Heart right ventricle (tissue), 16 donors: ENCODE measurements around the gene ACVRL1. TPM values are rescaled to one million over a fixed set of nuclear protein-coding genes. Genes with fewer than 3 reads are reported as not detected.

Source experiments
- ATAC-seq, 8 donors: fragments of 200-7000 bp; cut with Tn5 transposase; one replicate each; pipeline ENCODE4 v1.9.1; 2020; ENCODE audit warnings: mild to moderate bottlenecking in 8 of 8, moderate library complexity in 8 of 8, moderate number of reproducible peaks in 1 of 8
- DNase-seq, 2 donors: peaks; one replicate each; pipeline ENCODE4 v3.0.0-alpha.2; 2020
- H3K27ac ChIP-seq, 10 donors: fragments of 200-600 bp; sonication (generic) in 2 of 10; one replicate each; pipeline versions ENCODE4 v1.5.0 to v1.8.0; 2020 to 2022; ENCODE audit warnings: mild to moderate bottlenecking in 3 of 10
- H3K27me3 ChIP-seq, 7 donors: fragments of 200-600 bp; one replicate each; pipeline ENCODE4 v1.8.0; 2021 to 2022; ENCODE audit warnings: mild to moderate bottlenecking in 2 of 7
- H3K36me3 ChIP-seq, 9 donors: fragments of 200-600 bp; sonication (generic) in 1 of 9; one replicate each; pipeline versions ENCODE4 v1.5.0 to v1.8.0; 2020 to 2022; ENCODE audit warnings: mild to moderate bottlenecking in 2 of 9
- H3K4me1 ChIP-seq, 9 donors: fragments of 200-600 bp; sonication (generic) in 1 of 9; one replicate each; pipeline versions ENCODE4 v1.5.0 to v1.8.0; 2020 to 2022; ENCODE audit warnings: mild to moderate bottlenecking in 4 of 9
- H3K4me3 ChIP-seq, 10 donors: fragments of 200-600 bp; sonication (generic) in 2 of 10; one replicate each; pipeline versions ENCODE4 v1.5.0 to v1.8.0; 2020 to 2022; ENCODE audit warnings: mild to moderate bottlenecking in 7 of 10, moderate library complexity in 2 of 10
- H3K9me3 ChIP-seq, 11 donors: fragments of 200-600 bp in 10 of 11; sonication (generic) in 2 of 11; one replicate each; pipeline versions ENCODE4 v1.5.0 to v1.8.0; 2013 to 2022; ENCODE audit warnings: mild to moderate bottlenecking in 2 of 11, control low read depth in 1 of 11, moderate library complexity in 1 of 11
- CTCF ChIP-seq, 9 donors: fragments of 200-600 bp; sonication (generic) in 2 of 9; IDR thresholded peaks; one replicate each; pipeline versions ENCODE4 v1.5.0 to v1.8.0; 2021 to 2022; ENCODE audit warnings: antibody characterized with exemption in 9 of 9, mild to moderate bottlenecking in 5 of 9, moderate library complexity in 1 of 9
- WGBS, 2 donors: extraction: QIAGEN DNeasy Blood & Tissue Kit; methylation state at CpG; one replicate each; pipeline ENCODE4 v1.1.7; 2013; ENCODE audit warnings: inconsistent platforms in 1 of 2; 5-methylcytosine and 5-hydroxymethylcytosine counted together
- intact Hi-C, 10 donors: fragments of 100-400 bp; cut with DNase I; formaldehyde crosslinking; loops; one replicate each; pipeline versions ENCODE4 v1.11.1 to v1.14.2; 2022
- polyA plus RNA-seq, 2 donors: library from polyadenylated mRNA; stranded (reverse); fragments of 200-250 nt; gene quantifications; one replicate each; pipeline ENCODE4 v1.2.3, GENCODE V29; 2013
- total RNA-seq, 10 donors: library from RNA; stranded (reverse); fragmentation: NEBNext Ultra II Directional in 3 of 10; extraction: Animal tissue kit (Norgen Biotek cat#: 25700) in 3 of 10; gene quantifications; one replicate each; pipeline versions ENCODE4 v1.2.1 to v1.2.4, GENCODE V29; 2021 to 2023
- donor health status: Arrhythmogenic right ventricular cardiomyopathy.
- donor health status: ischemic (EF 13 %, LVEDD 7.1; RV severe dilation, severe dysfunction).
- donor health status: healthy with polysubstance abuse.
- donor health status: DM: no; HTN: yes; CAD: no.
- donor health status: DM: no; HTN: no; CAD: no.
- donor health status: ischemic (EF 25% LVEDD 6.9; RV normal size, moderate dysfunction).
- donor health status: ischemic (EF 25% LVEDD 5.7; RV mildly dilated, moderate dysfunction).
- donor health status: healthy.
- donor health status: DM: yes; HTN: yes; CAD: no.
- donor health status: Ischemic cardiomyopathy.
- donor health status: ischemic (EF 35%, LVEDD 5.7; RV mildly dilated, moderate dysfunction).
- donor health status: nonischemic (EF 11% LVEDD 7.7; RV severe dilation, severe dysfunction).
- donor health status: DM: yes; HTN: yes; CAD: no.
- donor health status: PGD.
- donor health status: ischemic (EF 29% LVEDD 5.4; RV normal size, mild dysfunction).
- donor health status: nonischemic (EF 23%, LVEDD 6.1; RV moderate dilation, normal function).

ACVRL1 gene
- total and polyA plus RNA-seq, 12 donors = 16.6 to 68.0 (median 30.4) TPM

DNA sequence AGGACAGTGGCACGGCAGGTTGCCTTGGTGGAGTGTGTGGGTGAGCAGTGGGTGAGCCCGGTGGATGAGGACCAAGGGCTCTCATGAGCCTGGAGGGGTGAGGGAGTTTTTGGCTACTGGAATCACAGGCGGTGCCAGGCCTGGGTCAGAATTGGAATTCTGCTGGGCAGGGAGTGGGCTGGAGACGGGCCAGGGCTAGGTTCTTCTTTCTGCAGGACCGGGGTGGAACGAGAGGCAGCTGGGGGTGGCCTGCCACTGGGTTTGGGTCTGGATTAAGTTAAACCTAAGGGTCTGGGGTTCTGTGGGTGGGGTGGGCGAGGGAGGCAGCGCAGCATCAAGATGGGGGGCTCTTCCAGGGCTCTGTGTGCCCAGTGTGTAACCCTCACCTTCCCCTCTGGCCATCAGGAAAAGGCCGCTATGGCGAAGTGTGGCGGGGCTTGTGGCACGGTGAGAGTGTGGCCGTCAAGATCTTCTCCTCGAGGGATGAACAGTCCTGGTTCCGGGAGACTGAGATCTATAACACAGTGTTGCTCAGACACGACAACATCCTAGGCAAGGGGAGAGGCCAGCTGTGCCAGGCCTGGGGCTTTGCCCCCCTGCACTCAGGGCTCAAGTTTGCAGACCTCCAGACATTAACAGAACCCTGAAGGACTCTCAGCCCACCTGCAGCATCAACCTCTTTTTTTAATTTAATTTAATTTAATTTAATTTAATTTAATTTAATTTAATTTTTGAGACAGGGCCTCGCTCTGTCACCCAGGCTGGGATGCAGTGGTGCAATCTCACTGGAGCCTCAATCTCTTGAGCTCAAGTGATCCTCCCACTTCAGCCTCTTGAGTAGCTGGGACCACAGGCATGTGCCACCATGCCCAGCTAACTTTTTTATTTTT lies 7.0 kb downstream of the ACVRL1 start:
- no peak overlapping the region for H3K4me3 ChIP-seq
- ATAC-seq (no peak), DNase-seq (peak in 1 of 2 donors; percentile 40)
- peaks cover 0 to 61% (median 13%) of the 10 kb centered on the region in 9 donors for H3K36me3 ChIP-seq
- H3K27me3 ChIP-seq = no peaks in the 10 kb centered on the region
- intact Hi-C loops = no loop called here
- no peaks in the 10 kb centered on the region for H3K9me3 ChIP-seq
- H3K27ac ChIP-seq = peak overlapping the region in 2 of 10 donors; percentile 60 to 98
- H3K4me1 ChIP-seq = peaks cover 18 to 83% (median 57%) of the 10 kb centered on the region in 9 donors
- WGBS, 2 donors = 76 to 83% methylated on average over 17 of the region's 17 CpGs
- TF ChIP-seq CTCF (IDR thresholded peaks at IDR 0.05) = no peak

GRCh38 chr12:51915003-51915625 lies 7.8 kb downstream of the ACVRL1 start:
- ATAC-seq (no peak), DNase-seq (no peak)
- H3K27me3 ChIP-seq = no peaks in the 10 kb centered on the region
- H3K36me3 ChIP-seq = peaks cover 0 to 69% (median 13%) of the 10 kb centered on the region in 9 donors
- no peaks in the 10 kb centered on the region for H3K9me3 ChIP-seq
- peaks cover 15 to 74% (median 51%) of the 10 kb centered on the region in 9 donors for H3K4me1 ChIP-seq
- no peak overlapping the region for H3K27ac ChIP-seq
- TF ChIP-seq CTCF (IDR thresholded peaks at IDR 0.05) = no peak
- intact Hi-C loops = no loop called here
- H3K4me3 ChIP-seq = no peak overlapping the region
- WGBS, 2 donors = 89 to 90% methylated on average over 28 of the region's 28 CpGs

DNA sequence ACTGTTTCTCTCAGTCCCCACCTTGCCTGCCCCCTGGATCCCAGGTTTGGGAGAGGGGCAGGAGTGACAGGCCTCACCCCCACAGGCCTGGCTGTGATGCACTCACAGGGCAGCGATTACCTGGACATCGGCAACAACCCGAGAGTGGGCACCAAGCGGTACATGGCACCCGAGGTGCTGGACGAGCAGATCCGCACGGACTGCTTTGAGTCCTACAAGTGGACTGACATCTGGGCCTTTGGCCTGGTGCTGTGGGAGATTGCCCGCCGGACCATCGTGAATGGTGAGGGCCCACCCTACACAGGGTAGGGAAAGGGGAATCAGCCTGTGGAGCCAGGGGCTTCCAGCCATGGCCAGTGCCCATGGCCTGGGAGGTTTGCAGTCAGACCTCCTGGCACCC lies 8.6 kb downstream of the ACVRL1 start:
- Histone ChIP-seq H3K4me1 (peaks cover 7 to 66% (median 43%) of the 10 kb centered on the region in 9 donors), H3K9me3 (no peaks in the 10 kb centered on the region), H3K4me3 (no peak overlapping the region), H3K36me3 (peaks cover 0 to 76% (median 13%) of the 10 kb centered on the region in 9 donors), H3K27ac (no peak overlapping the region), H3K27me3 (no peaks in the 10 kb centered on the region)
- no peak for DNase-seq
- WGBS, 2 donors = 98 to 100% methylated on average over 11 of the region's 11 CpGs
- TF ChIP-seq CTCF (IDR thresholded peaks at IDR 0.05) = no peak
- intact Hi-C loops = no loop called here
- ATAC-seq = no peak

- Histone ChIP-seq H3K9me3 (no peaks in the 10 kb centered on the region), H3K27me3 (no peaks in the 10 kb centered on the region), H3K36me3 (peaks cover 0 to 79% (median 13%) of the 10 kb centered on the region in 9 donors), H3K4me1 (peaks cover 7 to 61% (median 34%) of the 10 kb centered on the region in 9 donors), H3K27ac (peak overlapping the region in 2 of 10 donors; percentile 26 to 64), H3K4me3 (no peak overlapping the region)
- intact Hi-C loops = no loop called here
- TF ChIP-seq CTCF (IDR thresholded peaks at IDR 0.05) = no peak
- DNase-seq (no peak), ATAC-seq (no peak)
- whole genome bisulfite sequencing, 2 donors = 87 to 88% methylated on average over 10 of the region's 10 CpGs
These were observed 9.8 kb downstream of the ACVRL1 start for GRCh38 chr12:51917041-51917590.
